A549 (cell line): ENCODE measurements around the gene TAT.
"Not testable (repeated sequence)": the region's sequence is repeated elsewhere in the genome, so short reads cannot be mapped to it uniquely, and the experiment has no call there.

Source experiments
- CTCF ChIP-seq: fragments of >200 bp; sonication (Bioruptor Twin); formaldehyde crosslinking; IDR thresholded peaks from 3 replicates; pipeline ENCODE4 v1.5.1; 2016
- EP300 ChIP-seq, 2 experiments: fragments of >200 bp; sonication (Bioruptor Twin); formaldehyde crosslinking; IDR thresholded peaks; 2 replicates in 1 of 2; 3 replicates in 1 of 2; pipeline ENCODE4 v1.6.1; 2016 to 2017
- MYC ChIP-seq: IDR thresholded peaks from 2 replicates; pipeline ENCODE4 v1.6.1; 2012; ENCODE audit warnings: mild to moderate bottlenecking, inconsistent platforms, low read length, improper control_type of control experiment, borderline replicate concordance

GRCh38 chr16:71614956-71615355 is 38.1 kb upstream of the TAT start:
- TF ChIP-seq MYC; CTCF; EP300 (IDR thresholded peaks at IDR 0.05): not testable (repeated sequence)
